LNCaP clone FGC (cell line): Measurements from ENCODE around the gene RPS14.

ENCODE experiments used
- DNase-seq: peaks from one replicate; pipeline ENCODE4 v3.0.0-alpha.2; 2011; ENCODE audit warnings: low read depth
- H3K4me3 ChIP-seq: 2 replicates; pipeline ENCODE4 v1.5.1; 2011; ENCODE audit warnings: mild to moderate bottlenecking, low read depth, low read length, control low read depth
- TF ChIP-seq, protein P1 (sequence below): IDR thresholded peaks from 2 replicates; pipeline ENCODE4 v1.5.1; 2012; ENCODE audit warnings: mild to moderate bottlenecking; ENCODE audit not compliant: control insufficient read depth, insufficient read depth; ENCODE audit errors: extremely low read depth

Gene RPS14

DNA sequence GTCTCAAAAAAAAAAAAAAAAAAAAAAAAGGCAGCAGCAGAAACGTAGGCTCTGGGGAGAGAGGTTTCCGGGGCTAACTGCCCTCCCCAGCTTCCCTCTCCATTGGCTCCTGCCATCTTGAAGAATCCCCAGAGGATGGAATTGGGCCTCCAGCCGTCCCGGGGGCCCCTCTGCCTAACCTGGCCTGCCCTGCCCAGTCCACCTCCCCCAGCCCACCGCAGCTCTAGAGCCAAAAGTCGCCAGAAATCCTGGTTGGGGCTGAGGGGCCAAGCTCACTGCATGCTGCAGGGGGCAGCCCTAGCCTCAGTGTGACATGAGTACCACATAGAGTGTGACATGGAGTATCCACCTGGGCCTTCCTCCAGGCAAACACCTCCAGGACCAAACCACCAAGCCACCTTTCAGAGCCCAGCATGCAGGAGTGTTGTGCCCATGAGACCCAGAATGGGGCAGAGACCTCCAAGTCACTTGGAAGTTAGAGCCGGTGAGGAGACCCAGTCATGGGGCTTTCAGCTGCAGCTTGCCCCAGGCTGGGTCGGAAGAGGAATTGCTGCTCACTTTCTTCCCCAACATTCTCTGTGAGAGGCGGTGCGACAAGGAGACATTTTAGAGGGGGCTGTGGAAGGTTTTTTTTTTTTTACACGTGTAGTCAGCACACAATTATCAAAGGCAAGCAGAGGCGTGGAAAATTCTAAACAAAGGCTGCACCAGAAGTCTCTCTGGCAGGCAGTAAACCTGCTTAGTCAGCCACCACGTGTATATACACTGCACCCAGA lies 54.4 kb downstream of the RPS14 start:
- no peak for DNase-seq
- TF ChIP-seq, protein P1, sequence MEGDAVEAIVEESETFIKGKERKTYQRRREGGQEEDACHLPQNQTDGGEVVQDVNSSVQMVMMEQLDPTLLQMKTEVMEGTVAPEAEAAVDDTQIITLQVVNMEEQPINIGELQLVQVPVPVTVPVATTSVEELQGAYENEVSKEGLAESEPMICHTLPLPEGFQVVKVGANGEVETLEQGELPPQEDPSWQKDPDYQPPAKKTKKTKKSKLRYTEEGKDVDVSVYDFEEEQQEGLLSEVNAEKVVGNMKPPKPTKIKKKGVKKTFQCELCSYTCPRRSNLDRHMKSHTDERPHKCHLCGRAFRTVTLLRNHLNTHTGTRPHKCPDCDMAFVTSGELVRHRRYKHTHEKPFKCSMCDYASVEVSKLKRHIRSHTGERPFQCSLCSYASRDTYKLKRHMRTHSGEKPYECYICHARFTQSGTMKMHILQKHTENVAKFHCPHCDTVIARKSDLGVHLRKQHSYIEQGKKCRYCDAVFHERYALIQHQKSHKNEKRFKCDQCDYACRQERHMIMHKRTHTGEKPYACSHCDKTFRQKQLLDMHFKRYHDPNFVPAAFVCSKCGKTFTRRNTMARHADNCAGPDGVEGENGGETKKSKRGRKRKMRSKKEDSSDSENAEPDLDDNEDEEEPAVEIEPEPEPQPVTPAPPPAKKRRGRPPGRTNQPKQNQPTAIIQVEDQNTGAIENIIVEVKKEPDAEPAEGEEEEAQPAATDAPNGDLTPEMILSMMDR = no peak

DNA sequence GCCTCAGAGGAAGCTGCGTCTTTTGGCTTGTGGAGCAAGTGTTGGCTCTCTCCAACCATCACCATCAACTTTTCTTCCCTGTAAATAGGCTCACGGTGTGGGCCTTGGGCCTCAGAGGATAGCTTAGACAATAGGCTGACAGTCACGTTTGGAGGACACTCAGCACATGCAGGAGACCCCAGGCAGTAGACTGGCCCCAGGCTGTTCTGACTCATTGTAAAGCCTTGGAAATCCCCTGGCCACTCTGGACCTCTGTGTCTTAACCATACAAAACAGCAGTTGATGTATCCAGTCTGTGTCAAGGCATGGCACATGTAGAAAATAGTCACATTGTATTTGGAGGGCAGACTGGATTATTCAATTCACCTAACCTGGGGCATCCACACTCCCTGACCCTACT lies 55.4 kb downstream of the RPS14 start:
- DNase-seq = no peak
- TF ChIP-seq, protein P1 = no peak
- no peak overlapping the region for H3K4me3 ChIP-seq

More for the DNA sequence above, 54.4 kb downstream of the RPS14 start:
- H3K4me3 ChIP-seq = no peak overlapping the region

DNA sequence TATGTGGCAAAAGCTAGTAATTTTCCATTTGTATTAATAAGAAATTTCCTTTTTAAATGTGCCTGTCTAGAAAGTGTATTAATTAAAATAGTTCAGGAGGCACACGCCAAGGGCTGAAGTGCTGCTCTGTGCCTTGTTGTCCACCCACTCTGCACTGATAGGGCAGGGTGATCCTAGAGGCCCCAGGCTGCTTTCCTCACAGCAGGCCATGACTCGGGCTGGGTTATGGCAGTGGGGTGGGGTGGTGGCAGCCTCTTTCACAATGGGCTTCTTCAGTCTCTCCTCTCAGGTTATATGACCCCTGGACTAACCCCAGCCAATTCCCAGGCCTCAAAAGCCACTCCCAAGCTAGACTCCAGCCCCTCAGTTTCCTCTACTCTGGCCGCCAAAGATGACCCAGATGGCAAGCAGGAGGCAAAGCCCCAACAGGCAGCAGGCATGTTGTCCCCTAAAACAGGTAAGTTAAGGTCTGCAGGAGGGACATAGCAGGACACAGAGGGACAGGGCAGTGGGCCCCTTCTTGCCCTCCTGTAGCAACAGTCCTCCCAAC lies 56.4 kb downstream of the RPS14 start:
- no peak for DNase-seq
- TF ChIP-seq, protein P1 = no peak
- no peak overlapping the region for H3K4me3 ChIP-seq

DNA sequence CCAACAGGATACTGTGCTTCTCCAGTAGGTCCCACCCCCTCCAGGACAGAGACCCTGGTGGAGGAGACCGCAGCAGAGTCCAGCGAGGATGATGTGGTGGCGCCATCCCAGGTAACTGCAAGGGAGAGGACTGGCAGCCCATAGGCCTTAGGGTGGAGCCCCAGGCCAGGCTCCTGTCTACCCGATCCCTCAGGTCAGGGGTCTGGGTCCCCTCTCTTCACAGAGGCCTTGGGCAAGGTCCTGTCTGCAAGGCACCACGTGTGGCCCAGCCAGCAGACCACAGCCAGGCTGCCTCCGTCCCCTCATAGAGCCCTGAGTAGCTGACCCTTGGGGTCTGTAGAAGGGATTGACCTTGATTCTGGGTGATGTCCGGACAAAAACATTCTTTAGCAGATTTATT lies 56.9 kb downstream of the RPS14 start:
- TF ChIP-seq, protein P1 = no peak
- H3K4me3 ChIP-seq = no peak overlapping the region
- no peak for DNase-seq
